ENCODE measurements around the gene BCL2L1.

DNA sequence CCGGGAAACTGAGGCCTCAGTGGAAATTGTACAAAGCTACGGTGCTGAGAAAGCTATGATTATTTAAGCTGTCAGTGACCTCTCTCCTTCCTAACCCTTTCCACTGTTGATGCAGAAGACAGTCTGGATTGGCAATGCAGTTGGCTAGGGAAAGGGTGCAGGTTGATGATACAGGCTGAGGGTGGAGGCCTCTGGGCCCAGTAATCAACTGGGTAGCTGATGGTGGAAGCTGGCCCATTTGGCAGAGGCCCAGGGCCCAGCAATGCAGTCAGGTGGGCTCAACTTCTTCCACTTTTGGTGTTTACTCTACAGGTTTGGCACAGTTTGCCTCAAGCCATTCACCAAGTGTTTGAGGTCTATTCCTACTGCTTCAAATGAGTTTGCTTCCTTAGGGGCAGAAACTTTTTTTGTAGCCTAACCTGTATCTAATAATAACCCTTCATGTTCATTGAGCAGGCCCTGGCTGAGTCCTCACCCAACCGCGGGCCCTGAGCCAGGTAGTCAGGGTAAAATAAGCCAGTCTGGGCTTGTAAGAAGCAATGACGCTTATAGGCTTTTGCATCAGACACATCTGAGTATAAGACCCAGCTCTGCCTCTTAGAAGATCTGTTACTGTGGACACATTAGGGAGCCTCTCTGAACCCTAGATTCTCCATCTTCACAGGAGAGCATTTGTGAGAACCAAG, 12.1 kb downstream of the BCL2L1 start:
- TF ChIP-seq, protein P1, sequence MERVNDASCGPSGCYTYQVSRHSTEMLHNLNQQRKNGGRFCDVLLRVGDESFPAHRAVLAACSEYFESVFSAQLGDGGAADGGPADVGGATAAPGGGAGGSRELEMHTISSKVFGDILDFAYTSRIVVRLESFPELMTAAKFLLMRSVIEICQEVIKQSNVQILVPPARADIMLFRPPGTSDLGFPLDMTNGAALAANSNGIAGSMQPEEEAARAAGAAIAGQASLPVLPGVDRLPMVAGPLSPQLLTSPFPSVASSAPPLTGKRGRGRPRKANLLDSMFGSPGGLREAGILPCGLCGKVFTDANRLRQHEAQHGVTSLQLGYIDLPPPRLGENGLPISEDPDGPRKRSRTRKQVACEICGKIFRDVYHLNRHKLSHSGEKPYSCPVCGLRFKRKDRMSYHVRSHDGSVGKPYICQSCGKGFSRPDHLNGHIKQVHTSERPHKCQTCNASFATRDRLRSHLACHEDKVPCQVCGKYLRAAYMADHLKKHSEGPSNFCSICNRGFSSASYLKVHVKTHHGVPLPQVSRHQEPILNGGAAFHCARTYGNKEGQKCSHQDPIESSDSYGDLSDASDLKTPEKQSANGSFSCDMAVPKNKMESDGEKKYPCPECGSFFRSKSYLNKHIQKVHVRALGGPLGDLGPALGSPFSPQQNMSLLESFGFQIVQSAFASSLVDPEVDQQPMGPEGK (CRISPR knock-in tag; IDR thresholded peaks at IDR 0.05; ENCODE audit: borderline replicate concordance), result no peak
- TF ChIP-seq GLIS3 (CRISPR knock-in tag; IDR thresholded peaks at IDR 0.05) (no peak), CSDC2 (CRISPR knock-in tag; IDR thresholded peaks at IDR 0.05) (no peak), ZFP3 (CRISPR knock-in tag; IDR thresholded peaks at IDR 0.05) (no peak), OSR1 (CRISPR knock-in tag; IDR thresholded peaks at IDR 0.05) (no peak)
- TF ChIP-seq, protein P2, sequence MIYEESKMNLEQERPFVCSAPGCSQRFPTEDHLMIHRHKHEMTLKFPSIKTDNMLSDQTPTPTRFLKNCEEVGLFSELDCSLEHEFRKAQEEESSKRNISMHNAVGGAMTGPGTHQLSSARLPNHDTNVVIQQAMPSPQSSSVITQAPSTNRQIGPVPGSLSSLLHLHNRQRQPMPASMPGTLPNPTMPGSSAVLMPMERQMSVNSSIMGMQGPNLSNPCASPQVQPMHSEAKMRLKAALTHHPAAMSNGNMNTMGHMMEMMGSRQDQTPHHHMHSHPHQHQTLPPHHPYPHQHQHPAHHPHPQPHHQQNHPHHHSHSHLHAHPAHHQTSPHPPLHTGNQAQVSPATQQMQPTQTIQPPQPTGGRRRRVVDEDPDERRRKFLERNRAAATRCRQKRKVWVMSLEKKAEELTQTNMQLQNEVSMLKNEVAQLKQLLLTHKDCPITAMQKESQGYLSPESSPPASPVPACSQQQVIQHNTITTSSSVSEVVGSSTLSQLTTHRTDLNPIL (CRISPR knock-in tag; IDR thresholded peaks at IDR 0.05; ENCODE audit: low read depth), result no peak

Data from SK-N-SH treated with all-trans-retinoic acid at 6 μM for 48 hours (cell line).